ENCODE results near the gene PAK1.

PAK1 gene

GRCh38 chr11:77375107-77375506 lies 98.8 kb downstream of the PAK1 start:
- DNase-seq (ENCODE audit: low read depth in 2 of 2, low spot score in 1 of 2) = no peak

- DNase-seq (ENCODE audit: low read depth in 2 of 2, low spot score in 1 of 2) = no peak
Observed at GRCh38 chr11:77374611-77375031, 99.3 kb downstream of the PAK1 start.

GRCh38 chr11:77374108-77374507 lies 99.8 kb downstream of the PAK1 start:
- DNase-seq (ENCODE audit: low read depth in 2 of 2, low spot score in 1 of 2) = no peak

GRCh38 chr11:77372726-77373125 lies 101.2 kb downstream of the PAK1 start:
- no peak for DNase-seq (ENCODE audit: low read depth in 2 of 2, low spot score in 1 of 2)

- DNase-seq (ENCODE audit: low read depth in 2 of 2, low spot score in 1 of 2) = no peak
Observed at GRCh38 chr11:77371646-77372045, 102.2 kb downstream of the PAK1 start.

GRCh38 chr11:77370217-77370616 lies 103.7 kb downstream of the PAK1 start:
- no peak for DNase-seq (ENCODE audit: low read depth in 2 of 2, low spot score in 1 of 2)

- DNase-seq (ENCODE audit: low read depth in 2 of 2, low spot score in 1 of 2) = no peak
Observed at GRCh38 chr11:77361184-77361583, 112.7 kb downstream of the PAK1 start.

GRCh38 chr11:77359481-77359880 lies 114.4 kb downstream of the PAK1 start:
- DNase-seq (ENCODE audit: low read depth in 2 of 2, low spot score in 1 of 2) = no peak

GRCh38 chr11:77353131-77353530 lies 120.8 kb downstream of the PAK1 start:
- no peak for DNase-seq (ENCODE audit: low read depth in 2 of 2, low spot score in 1 of 2)

GRCh38 chr11:77351281-77351886 lies 122.5 kb downstream of the PAK1 start:
- DNase-seq (ENCODE audit: low read depth in 2 of 2, low spot score in 1 of 2) = no peak

- no peak for DNase-seq (ENCODE audit: low read depth in 2 of 2, low spot score in 1 of 2)
Observed at GRCh38 chr11:77347948-77348347, 125.9 kb downstream of the PAK1 start.

- DNase-seq (ENCODE audit: low read depth in 2 of 2, low spot score in 1 of 2) = no peak
Observed at GRCh38 chr11:77346906-77347603, 126.8 kb downstream of the PAK1 start.

- no peak for DNase-seq (ENCODE audit: low read depth in 2 of 2, low spot score in 1 of 2)
Observed at GRCh38 chr11:77345621-77346020, 128.3 kb downstream of the PAK1 start.

GRCh38 chr11:77340501-77340900 lies 133.4 kb downstream of the PAK1 start:
- no peak for DNase-seq (ENCODE audit: low read depth in 2 of 2, low spot score in 1 of 2)

- no peak for DNase-seq (ENCODE audit: low read depth in 2 of 2, low spot score in 1 of 2)
Observed at GRCh38 chr11:77332259-77332658, 141.6 kb downstream of the PAK1 start.

GRCh38 chr11:77325159-77325558 lies 148.7 kb downstream of the PAK1 start:
- no peak for DNase-seq (ENCODE audit: low read depth in 2 of 2, low spot score in 1 of 2)

GRCh38 chr11:77324508-77324907 lies 149.4 kb downstream of the PAK1 start:
- no peak for DNase-seq (ENCODE audit: low read depth in 2 of 2, low spot score in 1 of 2)

- DNase-seq (ENCODE audit: low read depth in 2 of 2, low spot score in 1 of 2) = no peak
Observed at GRCh38 chr11:77322926-77323590, 150.8 kb downstream of the PAK1 start.

- no peak for DNase-seq (ENCODE audit: low read depth in 2 of 2, low spot score in 1 of 2)
Observed at GRCh38 chr11:77322506-77322905, 151.4 kb downstream of the PAK1 start.

- DNase-seq (ENCODE audit: low read depth in 2 of 2, low spot score in 1 of 2) = no peak
Observed at GRCh38 chr11:77320351-77320750, 153.5 kb downstream of the PAK1 start.

- no peak for DNase-seq (ENCODE audit: low read depth in 2 of 2, low spot score in 1 of 2)
Observed at GRCh38 chr11:77318600-77318999, 155.3 kb downstream of the PAK1 start.

GRCh38 chr11:77316733-77317342 lies 157.1 kb downstream of the PAK1 start:
- DNase-seq (ENCODE audit: low read depth in 2 of 2, low spot score in 1 of 2) = no peak

Data from stimulated activated CD8-positive, alpha-beta memory T cell treated with anti-CD3 and anti-CD28 coated beads, Interleukin-4, amount 100 ng/mL, for 1 hour (primary cell).